EH (cell line): ENCODE measurements around the gene KNSTRN.

Source experiments
- DNase-seq: peaks from one replicate; pipeline ENCODE4 v3.0.0-alpha.2; 2015; ENCODE audit warnings: low read depth

KNSTRN gene

DNA sequence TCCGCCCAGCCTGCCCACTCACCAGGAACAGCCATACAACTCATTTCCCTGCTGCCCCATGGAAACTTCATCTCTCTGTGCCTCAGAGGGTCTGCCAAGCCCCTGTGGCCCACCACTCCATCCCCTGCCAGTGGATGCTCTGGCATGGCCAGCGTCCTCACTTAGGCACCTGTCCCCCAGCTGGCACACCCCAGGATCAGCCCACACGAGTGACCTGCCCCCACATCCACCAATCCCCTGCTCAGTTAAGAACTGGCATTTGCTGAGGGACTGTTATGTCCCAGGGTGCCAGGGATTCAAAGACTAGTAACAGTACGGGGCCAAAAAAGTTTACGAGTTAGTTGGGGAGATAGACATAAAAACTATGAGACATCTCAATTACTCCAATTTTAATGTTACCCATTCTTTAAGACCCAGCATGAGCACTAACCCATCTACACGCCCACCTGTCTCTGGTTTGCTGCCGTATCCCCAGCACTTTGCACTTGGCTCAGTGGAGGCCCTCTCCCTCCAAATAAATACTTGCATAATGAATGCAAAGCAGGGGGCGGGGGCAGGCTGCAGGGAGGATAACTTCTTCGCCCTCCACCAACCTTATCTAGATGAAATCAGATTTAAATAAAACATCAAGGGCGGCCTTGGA lies 46.7 kb downstream of the KNSTRN start:
- no peak for DNase-seq

DNA sequence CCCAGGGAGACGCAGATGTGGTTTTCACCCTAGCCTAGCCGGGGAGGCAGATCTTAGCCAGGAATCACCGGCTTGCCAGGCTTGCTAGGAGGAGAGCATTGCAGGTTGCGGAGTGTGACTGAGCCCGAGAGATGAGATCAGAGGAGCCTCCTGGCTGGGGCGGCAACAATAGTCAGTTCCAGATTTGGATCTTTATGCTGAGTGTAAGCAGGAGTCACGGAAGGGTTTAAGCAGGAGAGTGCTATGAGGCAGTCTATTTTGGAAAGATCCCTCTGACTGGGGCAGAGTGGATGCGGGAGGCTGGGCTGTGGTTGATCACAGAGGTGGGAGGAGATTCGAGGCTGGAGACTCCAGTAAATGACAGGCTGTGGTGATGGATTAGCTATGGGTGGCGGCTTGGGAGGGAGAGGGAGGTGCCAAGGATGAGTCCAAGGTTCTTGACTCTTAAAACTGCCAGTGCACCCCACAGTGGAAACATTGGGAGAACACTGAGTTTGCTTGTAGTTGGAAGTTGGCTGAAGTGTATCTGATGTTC lies 47.8 kb downstream of the KNSTRN start:
- DNase-seq, result peak; percentile 38

DNA sequence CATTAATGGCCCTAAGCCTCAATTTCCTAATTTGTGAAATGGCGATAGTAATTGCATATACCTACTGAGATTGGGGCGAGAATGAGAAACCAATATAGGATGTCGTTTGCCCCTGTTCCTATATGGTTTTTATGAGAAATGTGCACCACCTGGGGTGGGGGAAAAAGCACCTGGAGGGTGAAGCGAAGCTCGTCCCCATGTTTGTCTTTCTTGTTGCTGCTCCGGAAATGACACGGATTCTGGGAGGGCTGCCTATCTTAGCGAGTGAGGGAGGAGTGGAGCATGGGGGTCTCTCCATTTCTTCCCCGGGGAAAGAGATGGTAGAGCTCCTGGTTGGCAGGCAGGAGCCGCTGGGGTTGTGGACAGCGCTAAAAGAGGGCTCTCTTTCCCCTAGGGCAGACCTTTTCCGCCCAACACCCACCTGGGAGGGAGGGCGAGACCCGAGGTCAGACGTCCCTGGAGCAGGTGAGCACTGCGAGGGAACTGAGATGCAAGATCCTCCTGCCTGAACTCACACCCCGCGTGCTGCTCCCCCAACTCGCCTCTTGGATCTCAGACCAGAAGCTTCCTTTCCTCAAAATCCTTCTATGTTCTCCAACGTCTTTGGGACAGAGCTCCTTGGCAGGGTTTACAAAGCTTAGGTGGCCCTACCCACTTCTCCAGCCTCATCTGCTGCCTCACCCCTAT lies 52.6 kb downstream of the KNSTRN start:
- DNase-seq, result no peak

DNA sequence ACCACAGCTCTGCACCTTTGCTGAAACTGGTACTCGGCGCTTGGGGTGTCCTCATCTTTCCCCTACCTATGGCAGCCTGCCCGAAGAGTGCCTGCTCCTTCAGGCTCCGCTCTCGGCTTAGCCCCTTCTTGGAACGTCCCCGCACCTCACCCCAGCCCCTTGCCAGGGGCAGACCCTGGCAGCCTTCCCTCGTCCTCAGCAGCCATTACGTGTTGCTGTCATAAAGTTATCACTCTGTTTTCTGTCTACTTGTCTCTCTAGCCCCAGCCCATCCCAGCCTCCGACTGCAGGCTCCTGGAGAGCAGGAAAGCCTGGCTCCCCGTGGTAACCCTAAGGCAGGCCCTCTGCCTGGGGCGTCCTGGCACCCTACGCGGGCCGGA lies 53.2 kb downstream of the KNSTRN start:
- no peak for DNase-seq

DNA sequence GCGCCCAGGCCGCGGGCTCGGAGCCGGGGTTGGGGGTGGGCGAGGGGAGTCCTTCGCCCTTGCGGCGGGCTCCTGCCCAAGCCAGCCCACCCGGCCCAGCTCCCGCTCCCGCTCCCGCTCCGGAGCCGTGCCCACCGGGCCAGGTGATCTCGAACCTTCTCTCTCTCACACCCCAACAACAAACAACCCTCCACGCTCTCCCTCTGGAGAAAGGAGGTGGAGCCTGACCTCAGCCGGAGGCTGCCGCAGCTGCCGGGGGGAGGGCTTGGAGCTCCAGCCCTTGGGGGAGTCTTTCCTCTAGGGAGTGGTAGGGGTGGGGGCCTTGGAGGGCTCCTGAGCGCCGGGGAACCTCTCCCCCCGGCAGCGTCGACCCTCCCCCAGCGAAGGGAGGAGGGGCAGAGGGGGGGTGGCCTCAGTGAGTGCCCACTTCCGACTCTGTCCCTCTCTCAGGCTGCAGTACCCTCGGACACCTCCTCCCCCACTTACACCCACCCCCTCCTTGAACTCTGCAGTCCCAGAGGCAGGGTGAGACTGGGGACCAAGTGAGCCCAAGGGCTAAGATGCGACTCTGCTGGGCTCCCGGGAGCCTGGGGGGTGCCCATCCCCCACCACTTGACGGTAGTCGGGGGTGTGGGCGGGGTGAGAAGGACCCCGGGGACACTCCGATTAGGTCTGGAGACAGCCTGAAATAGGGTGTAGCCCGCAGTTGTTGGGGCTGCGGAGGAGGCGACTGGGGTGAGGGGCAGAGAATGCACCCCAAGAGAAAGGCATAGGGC lies 53.8 kb downstream of the KNSTRN start:
- DNase-seq, result no peak

DNA sequence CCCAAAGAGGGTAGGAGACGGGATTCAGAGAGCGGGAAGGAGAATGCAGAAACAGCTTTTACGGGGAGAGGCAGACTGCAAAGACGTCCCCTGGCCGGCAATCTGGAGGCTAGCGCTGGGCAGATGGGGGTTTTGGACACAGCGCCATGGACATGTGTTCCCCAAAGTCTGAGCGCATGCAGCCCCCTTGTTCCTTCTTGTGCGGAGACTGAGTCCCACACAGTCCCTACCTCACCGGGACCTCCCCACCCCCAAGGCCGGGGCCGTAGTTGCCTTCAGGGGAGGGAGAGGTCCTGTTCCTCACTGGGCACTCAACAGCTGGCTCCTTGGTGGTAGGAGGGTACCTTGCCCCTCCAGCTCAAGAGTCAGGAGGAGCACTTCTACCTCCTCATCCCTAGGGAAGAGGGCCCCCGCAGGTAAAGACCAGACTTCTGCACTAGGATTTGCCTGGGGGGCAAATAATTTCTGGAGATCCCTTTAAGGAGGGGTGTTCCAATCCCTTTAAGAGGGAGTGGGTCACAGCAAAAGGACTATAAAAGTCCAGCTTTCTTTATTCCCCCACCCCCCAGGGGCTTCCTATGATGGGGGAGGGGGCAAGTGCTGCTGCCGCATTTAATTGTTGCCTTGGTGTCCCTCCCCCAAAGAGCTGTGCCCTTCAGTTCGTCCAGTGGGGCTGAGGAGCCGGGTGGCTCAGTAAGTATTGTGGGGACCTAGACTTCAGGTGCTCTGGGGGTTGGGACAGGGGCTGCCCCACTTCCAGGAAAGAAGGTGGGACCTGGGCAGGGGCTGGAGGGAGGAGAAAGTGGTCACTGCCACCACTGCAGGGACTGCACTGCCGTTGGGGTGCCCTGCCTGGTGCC lies 54.6 kb downstream of the KNSTRN start:
- DNase-seq, result no peak

DNA sequence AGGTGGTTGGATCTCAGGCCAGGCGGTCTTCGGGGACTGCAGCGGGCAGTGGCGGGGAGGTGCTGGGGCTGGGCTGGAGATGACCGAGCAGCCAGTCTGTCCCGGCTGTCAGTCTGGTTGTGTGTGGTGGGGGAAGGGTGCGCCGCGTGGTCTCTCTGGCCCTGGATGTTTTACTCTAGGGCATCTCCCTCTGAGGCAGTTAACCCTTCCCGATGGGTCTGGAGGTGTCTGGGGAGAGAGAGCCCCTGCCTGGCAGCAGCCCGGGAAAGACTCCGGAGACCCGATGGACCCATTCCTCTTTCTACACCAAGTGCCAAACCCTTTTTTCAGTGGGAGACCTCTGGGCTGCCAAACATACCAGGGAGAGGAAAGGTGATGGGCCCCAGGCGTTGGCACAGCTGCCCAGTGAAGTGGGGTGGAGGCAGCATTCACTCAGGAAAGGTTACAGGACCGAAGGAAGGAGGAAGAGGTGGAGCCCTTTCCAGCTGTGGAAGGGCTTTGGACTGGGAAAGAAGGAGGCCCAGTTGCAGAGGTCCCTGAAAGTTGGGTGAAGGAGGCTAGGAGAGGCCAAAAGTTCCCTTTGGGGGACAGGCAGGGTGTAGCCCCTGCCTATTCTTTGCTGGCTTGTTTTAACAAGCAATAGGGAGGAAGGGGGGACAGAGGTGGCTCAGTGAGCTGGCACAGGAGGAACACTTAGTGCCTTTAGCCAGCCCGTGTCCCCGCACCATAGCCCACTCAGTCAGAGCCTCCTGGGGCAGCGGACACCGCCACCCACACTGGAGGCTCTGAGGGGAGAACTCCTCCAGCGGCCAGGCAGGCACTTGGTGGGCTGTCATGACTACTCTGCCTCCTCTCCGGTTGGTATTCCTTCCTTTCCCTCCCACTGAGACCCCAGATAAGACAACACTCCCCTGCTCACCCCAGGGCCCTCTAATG lies 55.5 kb downstream of the KNSTRN start:
- DNase-seq, result no peak

DNA sequence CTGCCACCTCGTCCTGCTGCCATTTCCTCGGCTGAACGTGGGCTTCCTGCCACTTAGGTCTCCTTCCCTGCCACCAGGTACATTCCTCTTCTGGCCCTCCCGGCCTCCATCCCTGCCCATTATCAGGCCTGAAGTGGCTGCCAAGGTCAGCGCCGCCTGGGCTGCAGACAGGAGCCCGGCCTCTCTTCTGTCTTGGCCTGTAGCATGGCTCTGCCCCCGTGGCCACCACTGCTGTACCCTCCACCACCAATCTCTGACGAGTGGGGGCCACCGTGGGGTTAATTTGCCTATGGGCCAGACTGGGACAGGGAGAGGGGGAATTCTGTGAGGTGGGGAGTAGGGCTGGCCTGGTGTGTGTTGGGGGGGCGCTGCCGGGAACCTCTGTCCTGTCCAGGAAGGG lies 56.2 kb downstream of the KNSTRN start:
- no peak for DNase-seq

DNA sequence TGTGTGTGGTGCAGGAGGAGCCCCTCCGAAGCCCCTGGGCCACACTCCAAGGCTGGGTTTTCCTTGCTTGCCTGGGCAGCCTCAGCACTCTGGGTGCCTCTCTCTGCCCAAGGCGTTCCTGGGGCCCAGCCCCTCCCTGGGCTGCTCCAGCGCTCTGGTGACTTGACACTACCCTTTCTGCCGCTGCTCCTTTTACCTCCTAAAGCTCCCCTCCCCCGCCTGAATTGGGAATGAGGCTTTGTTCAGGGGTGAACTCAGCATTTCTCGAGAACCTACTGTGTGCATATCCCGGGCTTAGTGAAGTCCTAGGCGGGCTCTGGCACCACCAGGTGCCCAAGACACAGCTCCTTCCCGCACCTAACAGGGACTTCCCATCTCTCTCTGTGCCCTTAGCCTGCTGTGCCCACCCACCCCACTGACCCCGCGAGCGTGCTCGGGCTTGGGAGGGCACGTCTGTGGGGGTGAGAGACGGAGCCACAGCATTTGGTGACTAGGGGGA lies 57.0 kb downstream of the KNSTRN start:
- peak; percentile 23 for DNase-seq

DNA sequence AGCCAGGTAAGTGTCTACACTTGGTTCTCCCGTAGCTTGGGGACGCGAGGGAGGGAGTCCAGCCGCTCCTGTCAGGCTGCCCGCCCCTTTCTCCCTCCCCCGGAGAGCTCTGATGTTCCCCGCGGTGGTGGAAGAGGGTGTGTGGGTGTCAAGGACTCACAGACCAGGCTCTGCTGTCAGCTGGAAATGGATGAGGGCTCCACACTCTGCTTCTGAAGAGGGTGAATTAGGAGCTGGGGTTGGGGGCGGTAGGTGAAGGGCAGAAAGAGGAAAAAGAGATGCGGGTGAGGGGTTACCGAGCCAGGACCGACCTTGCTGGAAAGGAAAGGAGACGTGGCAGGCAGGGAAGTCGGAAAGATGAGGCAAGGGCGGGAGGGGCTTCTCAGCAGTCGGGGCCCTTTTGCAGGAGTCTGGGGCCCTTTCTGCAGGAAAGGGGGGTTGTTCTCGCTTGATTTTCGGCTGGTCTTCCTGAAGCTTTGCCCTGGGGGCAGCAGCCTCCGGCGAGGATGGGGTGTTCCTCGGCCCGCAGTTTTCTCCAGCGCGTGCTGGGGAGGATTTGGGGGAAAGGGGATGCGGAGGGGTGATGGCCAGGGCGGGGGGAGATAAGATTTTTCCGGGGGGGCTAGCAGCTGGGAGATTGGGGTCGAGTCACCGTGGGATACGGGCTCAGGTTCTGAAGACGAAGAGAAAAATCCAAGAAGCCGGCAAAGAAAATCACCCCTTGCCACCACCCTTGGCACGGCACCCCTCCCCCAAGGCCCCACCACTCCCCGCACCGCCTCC lies 57.6 kb downstream of the KNSTRN start:
- DNase-seq, result peak; percentile 51

DNA sequence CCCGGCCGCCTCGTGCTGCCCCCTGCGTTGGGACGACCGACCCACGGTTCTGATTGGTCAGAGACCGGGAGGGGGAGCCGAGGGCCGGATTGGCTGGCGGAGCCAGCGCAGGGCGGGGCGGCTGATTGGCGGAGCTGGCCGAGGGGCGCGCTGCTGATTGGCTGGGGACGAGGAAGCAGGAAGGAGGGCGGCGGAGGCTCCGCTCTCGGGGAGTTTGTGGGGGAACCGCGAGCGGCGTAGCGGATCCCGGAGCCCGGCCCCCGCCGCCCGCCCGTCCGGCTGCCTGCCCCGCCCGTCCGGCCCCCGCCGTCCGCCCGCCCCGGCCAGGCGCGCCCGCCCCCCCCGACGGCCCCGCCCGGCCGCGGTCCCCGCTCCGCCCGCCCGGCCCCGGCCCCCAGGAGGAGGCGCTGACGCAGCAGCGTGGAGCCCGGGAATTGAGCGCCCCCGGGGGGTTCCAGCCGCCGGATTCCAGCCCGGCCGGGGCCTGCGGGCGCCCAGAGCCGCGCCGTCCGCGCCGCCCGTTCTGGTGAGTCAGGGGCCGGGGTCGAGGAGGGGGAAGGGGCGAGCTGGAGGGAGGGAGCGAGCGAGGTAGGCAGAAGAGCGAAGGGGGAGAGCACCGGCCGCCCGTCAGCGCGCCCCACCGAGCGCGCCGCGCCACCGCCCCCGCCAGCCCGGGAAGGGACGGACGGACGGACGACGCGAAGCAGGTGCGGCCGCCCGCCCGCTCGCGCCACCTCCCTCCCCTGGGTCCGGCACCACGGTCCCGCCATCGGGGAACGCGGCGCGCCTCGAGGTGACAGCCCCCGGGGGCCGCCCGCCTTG lies 58.4 kb downstream of the KNSTRN start, which contains the start of gene BAHD1:
TSS of gene BAHD1 (plus strand) at position 211 of the 822 bp plus-strand sequence. CDS start 17,512 bp downstream, outside the sequence.
- peak; percentile 95 for DNase-seq

DNA sequence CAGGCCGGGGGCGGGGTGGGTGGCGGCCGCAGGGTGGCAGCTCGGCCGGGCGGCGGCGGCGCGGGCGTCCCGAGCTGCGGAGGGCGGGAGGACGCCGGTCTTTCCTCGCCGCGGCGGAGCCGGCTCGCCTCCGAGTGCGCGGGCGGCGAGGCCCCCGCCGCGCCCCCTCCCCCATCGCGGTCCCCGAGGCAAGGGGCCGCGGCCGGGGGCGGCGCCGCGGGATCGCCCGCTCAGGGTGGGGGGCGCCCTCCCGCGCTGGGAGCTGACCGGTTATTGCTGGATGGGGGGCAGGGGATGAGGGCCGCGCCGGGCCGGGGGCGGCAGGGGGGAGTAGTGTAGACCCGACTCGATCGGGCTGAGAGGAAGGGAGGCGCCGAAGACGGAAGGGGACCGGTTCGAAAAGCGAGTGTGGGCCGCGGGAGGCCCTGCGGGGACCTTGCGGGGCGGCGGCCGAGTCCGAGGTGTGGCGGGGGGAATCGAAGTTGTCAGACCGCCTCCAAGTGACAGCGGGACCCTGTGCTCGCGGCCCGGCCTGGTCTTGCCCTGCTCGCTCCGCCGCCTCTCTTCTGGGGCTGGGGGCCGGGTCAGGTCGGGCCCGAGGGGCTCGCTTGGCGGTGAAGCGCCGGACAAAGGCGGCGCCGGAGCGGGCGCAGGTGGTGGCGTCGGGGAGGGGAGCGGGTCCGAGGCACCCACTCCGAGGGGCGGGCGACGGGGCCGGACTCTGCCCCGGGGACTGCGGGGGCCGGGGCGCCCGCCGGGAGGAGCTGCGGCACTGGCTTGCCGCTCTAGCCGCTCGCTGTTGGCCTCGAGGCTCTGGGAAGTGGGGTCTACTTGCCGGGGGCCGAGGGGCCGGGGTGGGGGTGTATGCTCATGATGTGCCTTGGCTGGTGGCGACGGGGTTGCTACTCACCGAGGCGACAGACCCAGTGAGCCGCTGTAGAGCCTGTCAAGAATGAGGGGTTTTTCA lies 59.3 kb downstream of the KNSTRN start:
- no peak for DNase-seq

DNA sequence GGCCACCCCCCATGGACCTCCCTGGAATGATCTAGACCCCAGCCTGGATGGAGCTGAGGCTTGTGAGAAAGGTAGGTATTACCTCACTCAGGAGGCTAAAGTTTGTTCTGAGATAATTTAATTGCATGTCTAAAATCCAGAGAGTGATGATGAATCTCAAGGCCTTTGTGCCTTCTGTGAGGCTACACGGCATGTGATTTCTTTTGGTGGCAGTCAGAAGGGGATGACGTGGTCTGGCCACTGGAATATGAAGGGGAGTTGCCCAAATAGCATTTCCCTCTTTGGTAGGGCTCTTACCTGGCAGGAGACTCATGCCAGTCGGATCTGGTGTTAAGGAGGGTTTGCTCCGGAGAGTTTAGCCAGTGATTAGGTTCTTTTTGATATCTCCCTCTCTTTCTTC lies 60.7 kb downstream of the KNSTRN start:
- no peak for DNase-seq

DNA sequence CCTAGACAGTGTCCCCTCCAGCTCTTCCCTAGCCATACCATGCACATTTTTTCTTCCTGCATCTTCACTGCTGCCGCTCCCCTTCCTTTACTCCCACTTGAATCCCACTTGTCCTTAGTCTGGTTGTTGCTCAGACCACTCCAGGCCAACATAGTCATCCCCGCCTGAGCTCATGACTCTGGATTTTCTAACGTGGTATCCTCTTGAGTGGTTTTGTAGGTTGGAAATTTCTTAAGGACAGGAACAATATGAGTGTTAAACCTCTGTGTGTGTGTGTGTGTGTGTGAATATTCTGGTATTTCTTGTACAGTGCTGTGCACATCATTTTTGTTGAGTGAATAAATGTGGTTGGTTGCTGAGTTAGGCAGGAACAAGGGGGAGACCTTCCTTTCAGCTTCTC lies 61.3 kb downstream of the KNSTRN start:
- DNase-seq, result no peak
